ENCODE measurements around the gene CLIP4. TPM values are rescaled to one million over a fixed set of nuclear protein-coding genes. Genes with fewer than 3 reads are reported as not detected.
"Not testable (repeated sequence)": the region's sequence is repeated elsewhere in the genome, so short reads cannot be mapped to it uniquely, and the experiment has no call there.

CLIP4 gene
- total and polyA plus RNA-seq, 10 donors: 4.1 to 68.8 (median 28.2) TPM

GRCh38 chr2:29105375-29105774 is 9.8 kb upstream of the CLIP4 start:
- intact Hi-C loops (cut with DNase I; ENCODE audit: low total_unique reads): no loop called here
- 59 to 71% (median 65%) methylated on average over 2 of the region's 2 CpGs for WGBS, 5 donors
- TF ChIP-seq CTCF (IDR thresholded peaks at IDR 0.05 in 8 of 11, conservative IDR thresholded peaks at IDR 0.05 in 3 of 11) (no peak), POLR2AphosphoS5 (IDR thresholded peaks at IDR 0.05) (no peak), POLR2A (IDR thresholded peaks at IDR 0.05) (no peak)
- Histone ChIP-seq H3K36me3 (no peaks in the 10 kb centered on the region), H3K4me1 (no peaks in the 10 kb centered on the region), H3K27ac (no peak overlapping the region), H3K27me3 (replicated peaks in 1 of 7) (no peaks in the 10 kb centered on the region), H3K9me3 (no peaks in the 10 kb centered on the region), H3K4me3 (no peak overlapping the region)
- no peak for DNase-seq

GRCh38 chr2:29106256-29106655 is 9.0 kb upstream of the CLIP4 start:
- no peaks in the 10 kb centered on the region for H3K27me3 ChIP-seq (replicated peaks in 1 of 7)
- intact Hi-C loops (cut with DNase I; ENCODE audit: low total_unique reads): no loop called here
- no peak for TF ChIP-seq POLR2A (IDR thresholded peaks at IDR 0.05)
- H3K9me3 ChIP-seq: no peaks in the 10 kb centered on the region
- no peaks in the 10 kb centered on the region for H3K36me3 ChIP-seq
- 81 to 93% (median 86%) methylated on average over 3 of the region's 3 CpGs for WGBS, 5 donors
- no peak overlapping the region for H3K4me3 ChIP-seq
- H3K4me1 ChIP-seq: no peaks in the 10 kb centered on the region
- H3K27ac ChIP-seq: no peak overlapping the region
- no peak for DNase-seq

GRCh38 chr2:29106980-29107388 is 8.2 kb upstream of the CLIP4 start:
- Histone ChIP-seq H3K4me3 (no peak overlapping the region), H3K27me3 (replicated peaks in 1 of 7) (no peaks in the 10 kb centered on the region), H3K4me1 (no peaks in the 10 kb centered on the region), H3K36me3 (no peaks in the 10 kb centered on the region), H3K9me3 (no peaks in the 10 kb centered on the region), H3K27ac (no peak overlapping the region)
- no peak for TF ChIP-seq POLR2AphosphoS5 (IDR thresholded peaks at IDR 0.05)
- no peak for TF ChIP-seq CTCF (IDR thresholded peaks at IDR 0.05 in 8 of 11, conservative IDR thresholded peaks at IDR 0.05 in 3 of 11)
- TF ChIP-seq POLR2A (IDR thresholded peaks at IDR 0.05): no peak
- DNase-seq: no peak
- intact Hi-C loops (cut with DNase I; ENCODE audit: low total_unique reads): no loop called here
- 82 to 92% (median 85%) methylated on average over 2 of the region's 2 CpGs for WGBS, 5 donors

GRCh38 chr2:29107547-29107946 is 7.7 kb upstream of the CLIP4 start:
- H3K27ac ChIP-seq; H3K4me1 ChIP-seq; H3K36me3 ChIP-seq; H3K4me3 ChIP-seq; H3K9me3 ChIP-seq; H3K27me3 ChIP-seq (replicated peaks in 1 of 7); intact Hi-C loops (cut with DNase I; ENCODE audit: low total_unique reads); DNase-seq: not testable (repeated sequence)
- WGBS, 5 donors: 85 to 92% (median 90%) methylated on average over 3 of the region's 3 CpGs

GRCh38 chr2:29108225-29108624 is 7.0 kb upstream of the CLIP4 start:
- Histone ChIP-seq H3K27me3 (replicated peaks in 1 of 7) (no peaks in the 10 kb centered on the region), H3K4me3 (no peak overlapping the region), H3K9me3 (no peaks in the 10 kb centered on the region), H3K4me1 (no peaks in the 10 kb centered on the region), H3K27ac (no peak overlapping the region), H3K36me3 (no peaks in the 10 kb centered on the region)
- intact Hi-C loops (cut with DNase I; ENCODE audit: low total_unique reads): no loop called here
- no peak for DNase-seq
- 78 to 87% (median 80%) methylated on average over 8 of the region's 8 CpGs for WGBS, 5 donors
- TF ChIP-seq POLR2AphosphoS5 (IDR thresholded peaks at IDR 0.05): no peak
- no peak for TF ChIP-seq POLR2A (IDR thresholded peaks at IDR 0.05)
- TF ChIP-seq CTCF (IDR thresholded peaks at IDR 0.05 in 8 of 11, conservative IDR thresholded peaks at IDR 0.05 in 3 of 11): no peak
